ENCODE measurements around the gene ADGRG6.

ADGRG6 gene

DNA sequence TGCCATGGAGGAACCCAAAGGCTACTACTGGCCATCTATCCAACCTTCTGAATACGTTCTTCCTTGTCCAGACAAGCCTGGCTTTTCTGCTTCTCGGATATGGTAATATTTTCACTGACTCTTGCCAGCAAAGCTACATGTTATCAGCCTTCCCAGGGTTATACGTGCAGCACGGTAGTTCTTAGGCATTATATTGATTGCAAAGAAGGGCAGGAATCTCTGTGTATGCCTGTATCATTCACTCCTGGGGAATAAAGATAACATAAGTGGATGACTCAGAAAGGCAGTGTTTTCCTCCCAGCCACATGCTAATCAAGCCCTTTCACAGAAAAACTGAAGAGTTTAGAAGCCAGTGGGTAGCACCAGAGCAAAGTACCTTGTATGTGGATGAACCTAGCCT lies 98.7 kb downstream of the ADGRG6 start:
- Mint-ChIP-seq H3K4me1 (peaks cover 7% of the 10 kb centered on the region), H3K9me3 (no peaks in the 10 kb centered on the region), H3K27me3 (peaks cover 9% of the 10 kb centered on the region), H3K27ac (ENCODE audit: low read depth) (no peak overlapping the region), H3K4me3 (no peak overlapping the region), H3K36me3 (ENCODE audit: insufficient read depth) (peaks cover 4% of the 10 kb centered on the region)
- no peak for DNase-seq (ENCODE audit: low spot score in 2 of 2)
- ATAC-seq (replicated peaks; ENCODE audit: extremely low read depth, poor library complexity, severe bottlenecking) = no peak

DNA sequence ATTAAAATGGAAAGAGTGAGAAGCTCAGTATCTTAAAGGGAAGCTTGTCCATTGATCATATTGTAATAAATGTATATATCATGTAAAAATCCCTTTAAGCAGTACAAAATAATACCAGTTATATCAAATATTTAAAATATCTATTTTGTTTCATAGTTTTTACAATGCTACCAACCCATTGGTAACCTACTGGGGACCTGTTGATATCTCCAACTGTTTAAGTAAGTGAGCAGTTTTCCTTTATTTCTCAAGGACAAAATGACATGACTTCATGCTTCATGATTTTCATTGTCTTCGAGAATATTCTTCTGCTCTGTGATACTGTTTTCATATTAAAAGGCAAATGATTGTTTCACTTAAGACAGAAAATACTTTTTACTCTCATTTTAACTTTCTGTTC lies 100.0 kb downstream of the ADGRG6 start:
- H3K36me3 Mint-ChIP-seq (ENCODE audit: insufficient read depth) = peaks cover 1% of the 10 kb centered on the region
- H3K4me3 Mint-ChIP-seq = no peak overlapping the region
- no peak for ATAC-seq (replicated peaks; ENCODE audit: extremely low read depth, poor library complexity, severe bottlenecking)
- no peaks in the 10 kb centered on the region for H3K9me3 Mint-ChIP-seq
- H3K27me3 Mint-ChIP-seq = peaks cover 9% of the 10 kb centered on the region
- no peak for DNase-seq (ENCODE audit: low spot score in 2 of 2)
- H3K4me1 Mint-ChIP-seq = no peaks in the 10 kb centered on the region
- H3K27ac Mint-ChIP-seq (ENCODE audit: low read depth) = no peak overlapping the region

DNA sequence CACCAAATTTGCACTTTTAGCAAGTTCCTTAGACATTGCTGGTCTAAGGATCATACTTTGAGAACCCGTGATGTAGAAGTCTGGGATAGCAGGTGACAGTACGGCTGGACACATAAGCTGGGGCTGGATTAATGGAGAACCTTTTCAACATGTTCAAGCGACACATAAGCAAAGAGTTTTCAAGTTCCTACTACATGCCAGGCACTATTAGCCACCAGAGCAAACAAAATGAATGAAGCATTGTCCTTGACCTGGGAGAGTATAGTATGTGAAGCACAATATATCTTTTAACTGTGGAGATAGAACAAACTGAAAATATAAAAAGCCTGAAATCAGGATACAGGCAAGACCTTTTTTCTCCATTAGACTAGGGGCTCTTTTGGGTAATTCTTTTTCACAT lies 102.9 kb downstream of the ADGRG6 start:
- no peak overlapping the region for H3K4me3 Mint-ChIP-seq
- no peaks in the 10 kb centered on the region for H3K36me3 Mint-ChIP-seq (ENCODE audit: insufficient read depth)
- no peak overlapping the region for H3K27ac Mint-ChIP-seq (ENCODE audit: low read depth)

DNA sequence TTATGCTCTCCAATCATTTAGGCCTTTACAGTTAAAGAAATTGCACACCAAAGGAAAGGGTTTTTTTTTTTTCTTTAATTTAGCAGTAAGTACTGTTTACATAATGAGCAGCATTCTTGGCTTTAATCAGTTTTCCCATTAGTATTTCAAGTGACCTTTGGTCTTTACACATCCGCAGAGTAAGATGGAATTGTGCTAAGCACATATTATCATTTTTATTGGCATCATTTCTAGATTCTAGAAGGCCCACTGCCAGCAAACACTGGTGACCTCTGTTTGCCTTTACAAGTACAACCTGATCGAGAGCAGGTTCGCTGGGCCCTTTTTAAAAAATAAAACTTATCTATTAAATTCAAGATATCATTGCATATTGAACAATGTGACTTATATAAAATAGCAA lies 104.3 kb downstream of the ADGRG6 start:
- no peak overlapping the region for H3K27ac Mint-ChIP-seq (ENCODE audit: low read depth)
- no peak overlapping the region for H3K4me3 Mint-ChIP-seq
- no peak for DNase-seq (ENCODE audit: low spot score in 2 of 2)
- no peaks in the 10 kb centered on the region for H3K4me1 Mint-ChIP-seq
- H3K36me3 Mint-ChIP-seq (ENCODE audit: insufficient read depth) = no peaks in the 10 kb centered on the region
- ATAC-seq (replicated peaks; ENCODE audit: extremely low read depth, poor library complexity, severe bottlenecking) = no peak
- no peaks in the 10 kb centered on the region for H3K27me3 Mint-ChIP-seq
- H3K9me3 Mint-ChIP-seq = no peaks in the 10 kb centered on the region

More for the DNA sequence above, 102.9 kb downstream of the ADGRG6 start:
- Mint-ChIP-seq H3K4me1 (no peaks in the 10 kb centered on the region), H3K27me3 (peaks cover 9% of the 10 kb centered on the region), H3K9me3 (no peaks in the 10 kb centered on the region)
- ATAC-seq (replicated peaks; ENCODE audit: extremely low read depth, poor library complexity, severe bottlenecking) = no peak
- no peak for DNase-seq (ENCODE audit: low spot score in 2 of 2)

DNA sequence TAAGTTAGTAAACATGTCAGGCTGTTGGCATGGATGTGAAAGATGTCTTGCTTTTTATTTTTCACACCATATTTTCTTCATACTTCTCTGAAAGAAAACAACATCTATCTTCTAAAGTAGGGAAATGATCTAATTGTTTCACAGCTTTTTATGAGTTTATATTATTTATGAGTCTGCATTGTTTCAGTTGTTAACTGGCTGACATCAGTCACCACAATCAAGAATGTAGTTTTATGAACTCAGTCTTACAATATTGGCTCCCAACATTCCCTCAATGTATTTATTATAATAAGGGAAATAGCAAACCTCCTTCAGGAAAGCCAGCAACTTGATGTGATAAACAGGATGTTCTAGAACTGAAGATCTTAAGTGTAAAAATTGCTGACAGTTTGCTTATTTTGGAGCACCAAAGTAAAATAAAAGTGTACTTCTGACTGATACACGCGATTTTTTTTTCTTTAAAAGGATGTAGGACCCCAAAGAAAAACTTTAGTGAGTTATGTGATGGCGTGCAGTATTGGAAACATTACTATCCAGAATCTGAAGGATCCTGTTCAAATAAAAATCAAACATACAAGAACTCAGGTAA lies 106.0 kb downstream of the ADGRG6 start:
- no peak for DNase-seq (ENCODE audit: low spot score in 2 of 2)
- Mint-ChIP-seq H3K4me3 (no peak overlapping the region), H3K27me3 (no peaks in the 10 kb centered on the region), H3K9me3 (no peaks in the 10 kb centered on the region), H3K36me3 (ENCODE audit: insufficient read depth) (no peaks in the 10 kb centered on the region), H3K27ac (ENCODE audit: low read depth) (no peak overlapping the region), H3K4me1 (no peaks in the 10 kb centered on the region)
- ATAC-seq (replicated peaks; ENCODE audit: extremely low read depth, poor library complexity, severe bottlenecking) = no peak

DNA sequence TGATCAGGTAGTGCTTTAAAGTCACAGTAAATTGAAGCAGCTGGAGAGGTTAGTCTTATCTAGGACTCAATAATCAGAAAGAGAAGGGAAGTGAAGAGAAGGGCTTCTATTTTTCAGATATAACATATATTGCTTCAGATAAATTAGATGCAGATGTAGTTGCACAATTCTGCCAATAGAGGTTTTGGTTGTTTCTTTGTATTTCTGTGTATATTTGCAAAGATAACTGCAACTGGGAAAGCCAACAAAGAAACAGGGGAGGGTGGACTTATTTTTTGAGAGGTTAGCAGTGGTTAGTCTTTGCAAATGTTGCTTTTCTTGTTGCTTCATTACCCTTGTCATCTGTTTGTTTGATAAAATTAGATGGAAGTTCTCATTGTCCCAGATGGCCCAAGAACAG lies 106.6 kb downstream of the ADGRG6 start:
- Mint-ChIP-seq H3K27me3 (no peaks in the 10 kb centered on the region), H3K4me1 (no peaks in the 10 kb centered on the region), H3K9me3 (no peaks in the 10 kb centered on the region), H3K27ac (ENCODE audit: low read depth) (no peak overlapping the region), H3K4me3 (no peak overlapping the region), H3K36me3 (ENCODE audit: insufficient read depth) (no peaks in the 10 kb centered on the region)
- ATAC-seq (replicated peaks; ENCODE audit: extremely low read depth, poor library complexity, severe bottlenecking) (no peak), DNase-seq (ENCODE audit: low spot score in 2 of 2) (no peak)

DNA sequence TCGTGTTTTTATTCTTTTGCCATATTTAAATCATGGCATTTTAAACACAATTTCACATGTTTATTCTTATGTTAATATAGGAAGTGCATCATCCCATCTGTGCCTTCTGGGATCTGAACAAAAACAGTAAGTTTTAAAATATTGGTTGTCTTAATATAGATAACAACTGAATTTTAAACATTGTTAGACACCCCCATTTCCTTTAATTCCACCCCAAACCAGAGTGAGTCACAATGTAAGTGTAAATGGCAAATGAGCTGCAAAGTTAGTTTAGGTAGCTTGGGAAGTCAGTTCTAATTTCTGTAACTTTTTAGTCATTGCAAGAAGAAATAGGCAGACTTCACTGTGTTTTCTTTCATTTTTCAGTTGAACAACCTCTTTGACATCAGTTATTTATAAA lies 108.0 kb downstream of the ADGRG6 start:
- ATAC-seq (replicated peaks; ENCODE audit: extremely low read depth, poor library complexity, severe bottlenecking) (no peak), DNase-seq (ENCODE audit: low spot score in 2 of 2) (no peak)
- Mint-ChIP-seq H3K4me1 (no peaks in the 10 kb centered on the region), H3K27me3 (no peaks in the 10 kb centered on the region), H3K27ac (ENCODE audit: low read depth) (no peak overlapping the region), H3K4me3 (no peak overlapping the region), H3K36me3 (ENCODE audit: insufficient read depth) (no peaks in the 10 kb centered on the region), H3K9me3 (no peaks in the 10 kb centered on the region)

DNA sequence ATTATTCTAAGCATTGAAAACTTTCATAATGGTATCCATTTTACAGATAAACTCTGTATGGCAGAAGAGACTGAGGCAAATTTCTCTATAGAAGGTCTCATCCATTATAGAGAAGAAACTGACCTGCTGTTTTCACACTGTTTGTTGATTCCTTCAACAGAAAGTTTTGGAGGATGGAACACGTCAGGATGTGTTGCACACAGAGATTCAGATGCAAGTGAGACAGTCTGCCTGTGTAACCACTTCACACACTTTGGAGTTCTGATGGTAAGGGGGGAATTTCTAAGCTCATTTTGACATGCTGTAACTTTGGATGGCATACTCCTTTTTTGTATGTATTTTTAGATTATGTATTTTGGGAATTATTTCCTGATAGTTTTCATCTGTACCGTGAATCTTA lies 109.3 kb downstream of the ADGRG6 start:
- ATAC-seq (replicated peaks; ENCODE audit: extremely low read depth, poor library complexity, severe bottlenecking) (no peak), DNase-seq (ENCODE audit: low spot score in 2 of 2) (no peak)
- Mint-ChIP-seq H3K27ac (ENCODE audit: low read depth) (no peak overlapping the region), H3K27me3 (no peaks in the 10 kb centered on the region), H3K9me3 (no peaks in the 10 kb centered on the region), H3K36me3 (ENCODE audit: insufficient read depth) (no peaks in the 10 kb centered on the region), H3K4me3 (no peak overlapping the region), H3K4me1 (no peaks in the 10 kb centered on the region)

DNA sequence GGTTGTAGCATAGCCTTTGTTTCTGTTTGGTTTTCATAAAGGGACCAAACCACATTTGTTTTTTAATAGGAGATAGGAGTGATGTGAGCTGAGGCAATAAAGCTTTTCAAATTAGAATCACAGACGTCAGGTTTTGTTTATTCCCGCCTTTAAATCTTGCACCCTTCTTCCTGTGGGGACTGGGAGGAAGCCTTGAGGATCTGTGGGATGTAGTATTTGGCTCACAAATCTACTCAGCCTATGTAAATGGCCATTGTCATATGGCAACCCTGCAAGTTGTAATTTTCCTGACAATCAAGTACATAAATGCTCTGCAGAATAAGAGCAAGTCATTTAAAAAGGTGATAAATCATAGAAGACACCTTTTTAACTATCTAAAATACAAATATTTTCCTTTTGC lies 110.4 kb downstream of the ADGRG6 start:
- Mint-ChIP-seq H3K4me3 (no peak overlapping the region), H3K4me1 (no peaks in the 10 kb centered on the region), H3K27me3 (peaks cover 7% of the 10 kb centered on the region), H3K9me3 (no peaks in the 10 kb centered on the region), H3K27ac (ENCODE audit: low read depth) (no peak overlapping the region), H3K36me3 (ENCODE audit: insufficient read depth) (no peaks in the 10 kb centered on the region)
- DNase-seq (ENCODE audit: low spot score in 2 of 2) = no peak
- no peak for ATAC-seq (replicated peaks; ENCODE audit: extremely low read depth, poor library complexity, severe bottlenecking)

DNA sequence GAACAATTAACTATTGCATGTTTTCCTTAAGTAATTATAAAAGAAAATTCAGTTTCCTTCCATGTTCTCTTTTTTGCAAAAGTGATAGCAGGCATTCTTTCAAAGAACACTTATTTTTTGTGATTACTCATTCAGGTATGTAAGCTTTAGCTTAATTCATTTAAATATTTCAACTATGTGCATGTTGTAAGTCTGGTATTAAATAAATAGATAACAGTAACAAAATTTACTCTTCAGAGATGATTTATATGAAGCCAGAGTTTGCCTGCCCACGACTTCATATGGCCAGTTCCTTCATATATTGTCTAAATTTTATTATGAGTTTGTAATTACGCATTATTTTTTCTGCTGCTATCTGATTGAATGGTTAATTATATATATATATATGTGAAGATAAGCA lies 110.9 kb downstream of the ADGRG6 start:
- Mint-ChIP-seq H3K9me3 (no peaks in the 10 kb centered on the region), H3K4me1 (no peaks in the 10 kb centered on the region), H3K36me3 (ENCODE audit: insufficient read depth) (no peaks in the 10 kb centered on the region), H3K27ac (ENCODE audit: low read depth) (no peak overlapping the region), H3K4me3 (no peak overlapping the region), H3K27me3 (peaks cover 11% of the 10 kb centered on the region)
- ATAC-seq (replicated peaks; ENCODE audit: extremely low read depth, poor library complexity, severe bottlenecking) = no peak
- no peak for DNase-seq (ENCODE audit: low spot score in 2 of 2)

DNA sequence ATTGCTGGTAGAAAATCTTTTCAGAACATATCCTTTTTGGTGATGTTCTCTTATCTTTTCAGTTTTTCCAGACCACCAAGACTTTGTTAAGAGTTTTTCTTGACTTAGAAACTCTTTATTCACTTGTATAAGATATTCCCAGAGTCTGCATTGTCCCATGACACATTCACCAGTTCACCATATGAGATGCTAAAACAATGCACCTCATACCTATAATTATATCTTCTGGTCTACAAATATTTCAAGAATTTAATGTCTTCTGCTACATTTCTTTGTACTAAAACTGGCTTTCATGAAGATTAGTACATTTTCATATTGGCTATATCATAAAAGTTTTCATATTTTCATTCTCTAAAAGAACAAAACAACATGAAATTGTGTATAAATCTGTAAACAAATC lies 111.3 kb downstream of the ADGRG6 start:
- Mint-ChIP-seq H3K4me3 (no peak overlapping the region), H3K27me3 (peaks cover 14% of the 10 kb centered on the region), H3K36me3 (ENCODE audit: insufficient read depth) (no peaks in the 10 kb centered on the region), H3K9me3 (no peaks in the 10 kb centered on the region), H3K4me1 (no peaks in the 10 kb centered on the region), H3K27ac (ENCODE audit: low read depth) (no peak overlapping the region)
- DNase-seq (ENCODE audit: low spot score in 2 of 2) (no peak), ATAC-seq (replicated peaks; ENCODE audit: extremely low read depth, poor library complexity, severe bottlenecking) (no peak)

DNA sequence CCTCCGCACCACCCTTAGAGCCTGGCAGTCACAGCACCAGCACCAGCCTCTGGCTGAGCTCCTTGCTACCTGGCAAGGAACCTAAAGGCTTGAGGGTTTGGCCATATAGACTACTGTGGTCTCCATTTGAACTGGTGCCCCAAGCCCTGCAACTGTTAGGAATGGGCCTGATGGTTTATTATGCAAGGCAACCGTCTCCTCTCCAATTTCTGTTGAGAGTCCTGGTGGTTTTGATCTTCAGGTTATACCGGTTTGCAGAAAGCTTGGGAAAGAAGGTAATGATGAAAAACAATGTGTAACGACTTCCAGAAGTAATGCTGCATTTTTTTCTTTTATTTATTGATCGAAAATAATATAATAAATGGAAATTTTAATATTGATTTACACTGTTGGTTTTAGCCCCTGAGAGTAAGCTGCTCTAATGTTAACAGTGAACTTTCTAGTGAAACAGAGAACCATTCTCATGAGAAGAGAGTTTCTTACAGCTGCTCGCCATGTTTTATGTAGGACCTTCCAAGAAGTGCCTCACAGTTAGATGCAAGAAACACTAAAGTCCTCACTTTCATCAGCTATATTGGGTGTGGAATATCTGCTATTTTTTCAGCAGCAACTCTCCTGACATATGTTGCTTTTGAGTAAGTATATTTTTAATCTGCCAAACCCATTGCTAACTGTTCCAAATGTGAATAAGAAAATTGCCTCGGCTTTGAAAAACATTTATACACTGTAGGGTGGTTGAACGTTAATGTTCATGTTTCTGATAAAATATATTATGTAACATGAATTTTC lies 112.8 kb downstream of the ADGRG6 start:
- Mint-ChIP-seq H3K9me3 (no peaks in the 10 kb centered on the region), H3K4me3 (no peak overlapping the region), H3K27me3 (peaks cover 19% of the 10 kb centered on the region), H3K27ac (ENCODE audit: low read depth) (no peak overlapping the region), H3K36me3 (ENCODE audit: insufficient read depth) (no peaks in the 10 kb centered on the region), H3K4me1 (no peaks in the 10 kb centered on the region)
- DNase-seq (ENCODE audit: low spot score in 2 of 2) (no peak), ATAC-seq (replicated peaks; ENCODE audit: extremely low read depth, poor library complexity, severe bottlenecking) (no peak)

DNA sequence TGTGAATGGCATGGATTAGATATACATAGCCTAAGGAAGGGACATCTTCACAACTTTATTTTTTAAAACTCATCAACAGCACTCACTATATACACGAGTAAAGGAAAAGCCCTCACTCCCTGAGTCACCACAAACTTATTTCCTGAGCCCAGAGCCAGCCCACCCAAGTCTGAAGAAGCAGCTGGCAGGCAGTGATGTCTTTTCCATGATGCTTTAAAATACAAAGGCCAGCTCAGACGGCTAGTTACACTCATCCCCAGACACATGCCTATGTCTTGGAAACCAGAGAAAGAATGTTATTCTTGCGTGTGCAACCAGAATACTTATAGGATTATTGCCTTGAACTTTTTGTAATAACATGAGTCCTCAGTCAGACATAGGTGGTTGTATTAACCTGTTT lies 114.4 kb downstream of the ADGRG6 start:
- Mint-ChIP-seq H3K9me3 (no peaks in the 10 kb centered on the region), H3K36me3 (ENCODE audit: insufficient read depth) (no peaks in the 10 kb centered on the region), H3K27me3 (peaks cover 24% of the 10 kb centered on the region), H3K4me3 (no peak overlapping the region), H3K4me1 (no peaks in the 10 kb centered on the region), H3K27ac (ENCODE audit: low read depth) (no peak overlapping the region)
- ATAC-seq (replicated peaks; ENCODE audit: extremely low read depth, poor library complexity, severe bottlenecking) = no peak
- DNase-seq (ENCODE audit: low spot score in 2 of 2) = no peak
